Measurements from ENCODE around the gene TIMP4. TPM values are rescaled to one million over a fixed set of nuclear protein-coding genes. Genes with fewer than 3 reads are reported as not detected.

TIMP4 gene
- total RNA-seq, 4 donors from 2014 or later = 2.4 to 10.6 (median 4.3) TPM

DNA sequence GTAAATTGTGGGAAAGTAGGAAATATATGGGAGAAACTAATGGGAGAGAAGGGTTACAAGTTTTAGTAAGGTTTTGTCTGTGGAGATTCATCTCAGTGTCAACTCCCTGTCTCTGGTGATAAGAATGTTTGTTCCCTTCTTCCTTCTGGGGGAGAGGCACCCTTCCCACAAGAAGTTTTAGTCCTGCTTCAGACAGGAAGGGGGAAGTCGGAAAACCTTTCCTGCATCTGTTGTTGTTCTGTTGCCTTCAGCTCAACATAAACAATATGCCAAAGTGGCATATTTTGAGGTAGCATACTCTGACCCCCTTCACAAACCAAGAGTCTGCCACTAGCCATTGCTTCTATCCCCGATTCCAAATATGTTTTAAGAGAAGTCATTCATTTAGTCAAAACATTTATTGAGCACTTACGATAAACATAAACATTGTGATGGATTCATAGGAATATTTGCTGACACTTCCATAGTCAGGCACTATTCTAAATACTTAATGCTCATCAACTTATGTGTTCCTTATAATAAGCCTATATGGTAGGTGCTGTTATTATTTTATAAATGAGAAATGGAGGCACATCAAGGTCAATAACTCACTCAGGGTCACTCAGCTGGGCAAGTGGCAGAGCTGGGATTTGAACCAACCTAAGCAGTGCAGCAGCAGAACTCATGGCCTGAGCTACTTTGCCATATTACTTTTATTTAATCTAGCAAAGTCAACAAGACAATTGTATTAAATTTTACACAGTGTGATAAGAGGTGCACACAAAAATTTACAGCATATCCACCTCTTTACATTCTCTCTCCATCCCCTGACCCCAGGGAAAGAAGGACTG lies 34.2 kb upstream of the TIMP4 start:
- DNase-seq = no peak
- Histone ChIP-seq H3K4me3 (no peak overlapping the region), H3K27me3 (no peaks in the 10 kb centered on the region), H3K27ac (peak overlapping the region; percentile 55 to 59), H3K4me1 (peaks cover 0 to 4% of the 10 kb centered on the region in 2 donors), H3K9me3 (no peaks in the 10 kb centered on the region), H3K36me3 (no peaks in the 10 kb centered on the region)
- intact Hi-C loops (cut with DNase I; ENCODE audit: low total_unique reads) = no loop called here
- TF ChIP-seq, protein P1, sequence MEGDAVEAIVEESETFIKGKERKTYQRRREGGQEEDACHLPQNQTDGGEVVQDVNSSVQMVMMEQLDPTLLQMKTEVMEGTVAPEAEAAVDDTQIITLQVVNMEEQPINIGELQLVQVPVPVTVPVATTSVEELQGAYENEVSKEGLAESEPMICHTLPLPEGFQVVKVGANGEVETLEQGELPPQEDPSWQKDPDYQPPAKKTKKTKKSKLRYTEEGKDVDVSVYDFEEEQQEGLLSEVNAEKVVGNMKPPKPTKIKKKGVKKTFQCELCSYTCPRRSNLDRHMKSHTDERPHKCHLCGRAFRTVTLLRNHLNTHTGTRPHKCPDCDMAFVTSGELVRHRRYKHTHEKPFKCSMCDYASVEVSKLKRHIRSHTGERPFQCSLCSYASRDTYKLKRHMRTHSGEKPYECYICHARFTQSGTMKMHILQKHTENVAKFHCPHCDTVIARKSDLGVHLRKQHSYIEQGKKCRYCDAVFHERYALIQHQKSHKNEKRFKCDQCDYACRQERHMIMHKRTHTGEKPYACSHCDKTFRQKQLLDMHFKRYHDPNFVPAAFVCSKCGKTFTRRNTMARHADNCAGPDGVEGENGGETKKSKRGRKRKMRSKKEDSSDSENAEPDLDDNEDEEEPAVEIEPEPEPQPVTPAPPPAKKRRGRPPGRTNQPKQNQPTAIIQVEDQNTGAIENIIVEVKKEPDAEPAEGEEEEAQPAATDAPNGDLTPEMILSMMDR (IDR thresholded peaks at IDR 0.05) = no peak
- no peak for TF ChIP-seq POLR2A (IDR thresholded peaks at IDR 0.05)

DNA sequence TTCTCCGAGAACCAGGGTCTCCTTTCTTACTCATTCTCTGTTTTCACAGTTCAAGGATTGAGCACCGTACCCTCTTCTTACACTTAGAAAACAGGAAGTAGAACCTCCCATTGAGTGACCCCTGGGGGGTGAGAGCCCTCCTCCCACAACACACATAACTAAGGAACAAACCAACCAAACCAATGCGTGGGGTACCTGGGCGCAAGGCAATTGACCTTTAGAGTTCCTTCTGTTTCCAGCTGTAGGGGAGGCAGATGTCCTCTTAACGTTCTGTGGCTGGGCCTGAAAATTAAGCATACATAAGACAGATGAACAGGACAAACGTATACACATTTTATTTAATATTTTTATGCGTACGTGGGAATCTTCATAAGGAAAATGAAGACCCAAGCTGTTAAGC lies 33.5 kb upstream of the TIMP4 start:
- Histone ChIP-seq H3K27me3 (no peaks in the 10 kb centered on the region), H3K4me3 (no peak overlapping the region), H3K36me3 (no peaks in the 10 kb centered on the region), H3K9me3 (no peaks in the 10 kb centered on the region), H3K4me1 (peaks cover 3 to 4% of the 10 kb centered on the region in 2 donors), H3K27ac (no peak overlapping the region)
- intact Hi-C loops (cut with DNase I; ENCODE audit: low total_unique reads) = no loop called here
- TF ChIP-seq POLR2A (IDR thresholded peaks at IDR 0.05) = no peak
- TF ChIP-seq, protein P1 (IDR thresholded peaks at IDR 0.05) = no peak
- DNase-seq = no peak

DNA sequence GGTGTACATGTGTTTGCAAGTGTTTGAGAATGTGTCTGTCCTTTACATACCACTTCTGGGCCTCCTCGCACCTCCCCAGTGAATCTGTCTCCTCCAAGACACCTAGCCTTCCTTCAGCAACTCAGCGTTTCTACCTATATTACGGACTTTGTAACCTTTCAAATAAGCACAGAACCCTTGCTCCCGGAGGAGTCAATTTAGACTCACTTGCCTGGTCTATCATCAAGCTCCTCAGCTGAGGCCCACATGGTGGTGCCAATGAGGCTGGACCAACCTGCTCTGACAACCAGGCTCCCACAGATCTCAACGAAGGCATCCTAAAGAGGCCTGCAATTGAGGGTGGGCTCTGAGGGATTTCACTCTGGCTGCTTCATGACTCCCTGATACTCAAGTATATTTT lies 32.8 kb upstream of the TIMP4 start:
- no peak overlapping the region for H3K4me3 ChIP-seq
- no peaks in the 10 kb centered on the region for H3K9me3 ChIP-seq
- no peak for DNase-seq
- TF ChIP-seq POLR2A (IDR thresholded peaks at IDR 0.05) = no peak
- TF ChIP-seq, protein P1 (IDR thresholded peaks at IDR 0.05) = no peak
- peaks cover 3 to 4% of the 10 kb centered on the region in 2 donors for H3K4me1 ChIP-seq
- intact Hi-C loops (cut with DNase I; ENCODE audit: low total_unique reads) = no loop called here
- H3K27ac ChIP-seq = no peak overlapping the region
- no peaks in the 10 kb centered on the region for H3K36me3 ChIP-seq
- H3K27me3 ChIP-seq = no peaks in the 10 kb centered on the region

DNA sequence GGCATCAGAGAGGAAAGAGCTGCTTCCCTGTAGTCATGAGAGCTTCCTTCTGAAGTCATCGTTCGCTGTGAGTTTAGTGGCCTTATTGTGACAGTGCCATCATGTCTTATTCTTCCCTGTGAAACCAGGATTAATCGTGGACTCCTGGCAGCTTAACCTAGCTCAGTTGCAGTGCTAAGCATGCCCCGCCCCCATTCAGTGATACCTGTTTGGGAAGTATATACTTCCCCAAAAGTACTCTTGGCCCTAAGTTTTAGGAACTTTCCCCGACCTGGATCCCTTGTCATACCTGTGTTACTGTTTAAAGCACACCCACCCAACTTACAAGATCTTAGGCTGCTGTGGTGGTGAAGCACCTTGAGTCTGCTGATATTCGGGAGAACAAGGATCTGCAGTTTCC lies 32.1 kb upstream of the TIMP4 start:
- peaks cover 3 to 4% of the 10 kb centered on the region in 2 donors for H3K4me1 ChIP-seq
- intact Hi-C loops (cut with DNase I; ENCODE audit: low total_unique reads) = no loop called here
- H3K36me3 ChIP-seq = no peaks in the 10 kb centered on the region
- H3K4me3 ChIP-seq = no peak overlapping the region
- DNase-seq = no peak
- no peaks in the 10 kb centered on the region for H3K27me3 ChIP-seq
- H3K27ac ChIP-seq = no peak overlapping the region
- no peak for TF ChIP-seq POLR2A (IDR thresholded peaks at IDR 0.05)
- TF ChIP-seq, protein P1 (IDR thresholded peaks at IDR 0.05) = no peak
- H3K9me3 ChIP-seq = no peaks in the 10 kb centered on the region

DNA sequence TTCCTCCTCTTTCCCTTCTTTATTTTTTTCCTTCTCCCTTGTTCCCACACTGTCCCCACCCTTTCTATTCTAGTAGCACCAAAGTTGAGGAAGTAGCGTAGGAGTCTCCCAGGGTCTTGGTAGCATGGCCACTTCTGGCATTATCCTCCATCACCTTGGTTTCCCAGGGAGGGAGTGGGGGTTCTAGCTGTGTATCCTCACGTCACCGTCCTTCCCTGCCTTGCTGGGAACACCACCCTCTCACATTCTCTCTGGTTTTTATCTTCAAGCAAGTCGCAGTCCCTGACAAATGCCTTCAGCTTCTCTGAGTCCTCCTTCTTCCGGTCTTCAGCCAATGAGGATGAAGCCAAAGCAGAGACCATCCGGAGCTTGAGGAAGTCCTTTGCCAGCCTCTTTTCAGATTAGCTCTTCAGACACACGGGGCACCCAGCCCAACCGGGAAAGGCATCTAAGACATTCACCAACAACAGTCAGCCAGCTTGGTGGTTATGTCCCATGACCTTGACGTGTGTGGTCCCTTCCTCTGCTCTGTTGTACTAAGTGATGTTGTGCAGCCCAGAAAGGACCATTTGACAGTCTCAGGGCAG lies 31.6 kb upstream of the TIMP4 start:
- Histone ChIP-seq H3K27ac (no peak overlapping the region), H3K4me1 (peaks cover 3 to 4% of the 10 kb centered on the region in 2 donors)
- intact Hi-C loops (cut with DNase I; ENCODE audit: low total_unique reads) = no loop called here

More for the DNA sequence above, 31.6 kb upstream of the TIMP4 start:
- no peaks in the 10 kb centered on the region for H3K9me3 ChIP-seq
- no peak overlapping the region for H3K4me3 ChIP-seq
- no peaks in the 10 kb centered on the region for H3K36me3 ChIP-seq
- no peak for DNase-seq
- no peaks in the 10 kb centered on the region for H3K27me3 ChIP-seq
- TF ChIP-seq POLR2A (IDR thresholded peaks at IDR 0.05) = no peak

All from uterus (tissue), 4 donors.